Urinary bladder (tissue), 4 donors: ENCODE measurements around the gene ADH6. TPM values are rescaled to one million over a fixed set of nuclear protein-coding genes. Genes with fewer than 3 reads are reported as not detected.

Experiments
- DNase-seq: peaks from one replicate; pipeline ENCODE4 v3.0.0-alpha.2; 2015; ENCODE audit errors: extremely low spot score
- H3K27ac ChIP-seq: one replicate; pipeline ENCODE4 v1.5.1; 2013; ENCODE audit warnings: low read depth, mild to moderate bottlenecking, moderate library complexity
- H3K36me3 ChIP-seq: one replicate; pipeline ENCODE4 v1.6.1; 2013; ENCODE audit warnings: mild to moderate bottlenecking, moderate library complexity; ENCODE audit not compliant: insufficient read depth
- H3K4me1 ChIP-seq: one replicate; pipeline ENCODE4 v1.6.1; 2013; ENCODE audit warnings: mild to moderate bottlenecking, moderate library complexity; ENCODE audit not compliant: insufficient read depth
- H3K4me3 ChIP-seq: one replicate; pipeline ENCODE4 v1.5.1; 2013; ENCODE audit warnings: low read depth, low read length
- WGBS: extraction: QIAGEN DNeasy Blood & Tissue Kit; methylation state at CpG from one replicate; pipeline ENCODE4 v1.1.7; 2013; 5-methylcytosine and 5-hydroxymethylcytosine counted together
- polyA plus RNA-seq: library from polyadenylated mRNA; stranded (reverse); fragments of 200-250 nt; gene quantifications from one replicate; pipeline ENCODE4 v1.2.3, GENCODE V29; 2013
- total RNA-seq: library from RNA; depleted of rRNA; stranded (reverse); fragments of >200 nt; gene quantifications from one replicate; pipeline ENCODE4 v1.2.3, GENCODE V29; 2014
- donor health status: healthy with polysubstance abuse.
- donor health status: healthy.

ADH6 gene
- total and polyA plus RNA-seq, 2 donors: 0.05 to 0.28 TPM

DNA sequence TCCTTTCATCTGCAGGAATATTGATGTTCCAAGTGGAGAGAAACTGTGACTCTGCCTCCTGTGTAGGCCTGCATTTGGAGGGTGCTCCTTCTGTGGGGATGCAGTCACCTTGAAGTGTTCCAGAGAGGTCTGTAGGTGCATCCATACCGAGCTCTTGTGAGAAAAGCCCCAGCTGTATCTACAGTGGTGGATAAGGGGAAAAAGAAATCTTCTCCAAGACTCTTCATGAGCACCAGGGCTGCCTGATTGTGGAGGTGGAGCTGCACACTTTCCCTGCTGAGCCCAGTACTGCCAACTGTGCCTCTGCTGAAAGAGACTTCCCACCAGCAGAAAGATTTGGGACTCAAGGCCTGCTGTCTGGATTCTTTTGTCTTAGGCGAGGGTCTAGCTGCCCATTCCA, 39.9 kb downstream of the ADH6 start:
- no peak overlapping the region for H3K4me3 ChIP-seq
- DNase-seq: no peak
- 84% methylated on average over 2 of the region's 2 CpGs for WGBS
- no peaks in the 10 kb centered on the region for H3K36me3 ChIP-seq
- no peaks in the 10 kb centered on the region for H3K4me1 ChIP-seq
- no peak overlapping the region for H3K27ac ChIP-seq

DNA sequence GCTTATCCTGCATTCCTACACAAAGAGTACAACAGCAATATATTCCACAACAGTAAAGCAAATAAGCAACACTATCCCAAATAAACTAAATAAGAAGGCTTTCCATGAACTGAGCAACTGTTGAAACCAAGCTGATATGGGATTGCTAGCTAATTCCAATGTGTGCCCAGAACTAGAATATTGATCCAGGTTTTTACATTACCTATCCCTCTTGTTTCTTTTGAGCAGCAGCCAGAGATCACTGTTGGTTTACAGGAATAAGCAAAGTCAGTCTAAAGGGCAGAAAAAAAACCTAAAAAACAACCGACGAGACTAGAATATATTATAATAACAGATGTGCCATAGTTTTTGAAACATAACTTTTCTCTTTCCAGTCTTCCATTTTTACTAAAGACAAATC, 52.5 kb downstream of the ADH6 start:
- Histone ChIP-seq H3K36me3 (no peaks in the 10 kb centered on the region), H3K4me1 (no peaks in the 10 kb centered on the region), H3K4me3 (no peak overlapping the region), H3K27ac (no peak overlapping the region)
- WGBS: 65% methylated on average over 2 of the region's 2 CpGs
- no peak for DNase-seq

DNA sequence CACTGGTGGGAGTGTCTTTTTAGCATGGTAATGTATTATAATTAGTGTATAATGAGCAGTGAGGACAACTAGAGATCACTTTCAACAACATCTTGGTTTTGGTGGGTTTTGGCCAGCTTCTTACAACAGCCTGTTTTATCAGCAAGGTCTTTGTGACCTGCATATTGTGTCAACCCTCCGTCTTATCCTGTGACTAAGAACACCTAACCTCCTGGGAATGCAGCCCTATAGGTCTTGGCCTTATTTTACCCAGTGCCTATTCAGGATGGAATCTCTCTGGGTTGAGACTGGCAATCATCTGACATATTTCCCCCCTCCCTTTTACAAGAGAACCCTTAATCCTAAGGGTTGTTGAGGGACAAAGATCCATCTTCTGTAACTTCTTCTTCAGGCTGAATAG, 53.1 kb downstream of the ADH6 start:
- 93% methylated on average over 1 of the region's 1 CpG for WGBS
- H3K4me1 ChIP-seq: no peaks in the 10 kb centered on the region
- H3K4me3 ChIP-seq: no peak overlapping the region
- no peak for DNase-seq
- no peak overlapping the region for H3K27ac ChIP-seq
- H3K36me3 ChIP-seq: no peaks in the 10 kb centered on the region

DNA sequence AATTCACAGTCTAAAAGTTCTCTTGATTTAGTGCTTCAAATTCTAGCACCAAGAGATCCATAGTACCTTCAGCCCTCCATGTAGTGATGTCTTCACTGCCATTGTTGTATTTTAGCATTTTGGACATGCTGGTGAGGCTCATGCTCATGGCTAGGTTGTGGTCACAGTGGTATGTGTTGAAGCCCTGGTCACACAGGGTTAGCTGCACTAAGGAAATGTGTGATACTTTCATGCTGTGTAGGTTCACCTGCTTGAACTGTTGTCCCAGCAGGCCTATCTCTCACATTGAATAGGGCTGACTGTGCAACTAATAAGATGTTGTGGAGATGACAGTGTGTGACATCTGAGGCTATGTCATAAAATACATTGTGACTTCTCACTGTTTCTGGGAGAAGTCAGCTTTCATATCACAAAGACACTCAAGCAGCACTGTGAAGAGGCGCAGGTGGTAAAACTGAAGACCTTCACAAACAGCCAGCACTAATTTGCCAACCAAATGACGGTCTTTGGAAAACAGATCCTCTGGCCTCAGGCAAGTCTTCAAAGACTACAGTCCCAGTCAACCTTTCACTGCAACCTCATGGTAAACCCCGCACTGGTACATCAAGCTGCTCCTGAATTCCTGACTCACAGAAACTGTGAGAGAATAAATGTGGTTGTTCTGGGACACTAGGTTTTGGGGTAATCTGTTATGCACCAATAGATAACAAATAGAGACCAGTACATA, 57.5 kb downstream of the ADH6 start:
- Histone ChIP-seq H3K4me3 (no peak overlapping the region), H3K4me1 (no peaks in the 10 kb centered on the region), H3K27ac (no peak overlapping the region), H3K36me3 (no peaks in the 10 kb centered on the region)
- 95% methylated on average over 3 of the region's 3 CpGs for WGBS
- no peak for DNase-seq

DNA sequence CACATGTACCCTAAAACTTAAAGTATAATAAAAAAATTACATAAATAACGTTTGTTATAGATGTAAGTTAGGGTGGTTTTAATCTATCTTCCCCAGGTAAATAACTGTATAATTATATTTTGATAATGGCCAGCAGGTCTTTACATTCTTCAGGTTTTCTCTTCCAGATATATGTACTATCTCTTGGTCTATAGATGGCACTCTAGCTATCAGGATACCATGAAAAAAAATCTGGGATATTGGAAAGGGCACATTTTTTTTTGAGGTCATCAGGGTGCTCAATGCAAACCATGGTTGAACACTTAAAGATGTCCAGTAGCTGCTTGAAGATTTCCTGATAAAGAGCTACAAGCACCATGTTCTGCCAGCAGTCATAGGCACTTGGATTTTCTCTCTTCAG, 59.3 kb downstream of the ADH6 start:
- 64% methylated on average over 1 of the region's 1 CpG for WGBS
- DNase-seq: no peak
- H3K27ac ChIP-seq: no peak overlapping the region

DNA sequence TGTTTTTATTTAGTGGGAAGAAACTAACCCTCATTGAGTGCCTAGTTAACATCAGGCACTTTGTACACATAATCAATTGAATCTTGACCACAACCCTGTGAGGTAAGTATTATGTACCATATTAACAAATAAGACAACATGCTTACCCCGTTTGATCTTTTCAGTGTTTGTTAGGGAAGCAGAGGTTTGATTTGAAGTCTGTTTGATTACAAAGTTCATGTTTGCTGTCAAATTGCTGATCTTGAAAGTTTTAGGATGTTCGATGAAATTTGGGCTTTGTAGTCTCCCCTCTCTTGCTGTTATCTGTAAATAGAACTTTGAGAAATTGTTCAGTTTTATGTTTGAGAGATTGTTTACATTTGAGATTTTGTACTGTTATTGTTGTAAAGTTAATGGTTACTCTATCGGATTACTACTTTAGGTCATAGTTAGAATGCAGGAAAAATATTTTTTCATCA, 61.5 kb downstream of the ADH6 start:
- Histone ChIP-seq H3K4me1 (no peaks in the 10 kb centered on the region), H3K4me3 (no peak overlapping the region), H3K36me3 (no peaks in the 10 kb centered on the region), H3K27ac (no peak overlapping the region)
- no peak for DNase-seq
- WGBS: 37% methylated on average over 3 of the region's 3 CpGs

More for the DNA sequence above, 59.3 kb downstream of the ADH6 start:
- Histone ChIP-seq H3K4me1 (no peaks in the 10 kb centered on the region), H3K4me3 (no peak overlapping the region), H3K36me3 (no peaks in the 10 kb centered on the region)

DNA sequence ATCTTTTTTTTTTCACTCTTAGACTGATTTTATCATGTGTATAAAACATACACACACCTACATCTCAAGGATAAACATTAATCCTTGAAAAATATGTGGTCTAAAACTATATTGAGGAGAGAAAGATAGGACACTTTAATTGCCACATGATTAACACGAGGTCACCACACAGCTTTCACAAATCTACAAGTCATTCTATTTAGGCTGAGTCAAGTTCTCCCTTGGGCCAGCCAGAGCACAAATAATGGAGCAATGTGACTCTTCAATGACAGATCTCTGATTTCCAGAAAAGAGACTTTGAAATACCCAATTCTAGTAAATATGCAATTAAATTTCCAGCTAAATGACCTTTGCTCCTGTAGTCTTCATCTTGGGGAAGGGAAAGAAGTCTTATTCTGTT, 62.1 kb downstream of the ADH6 start:
- no peaks in the 10 kb centered on the region for H3K36me3 ChIP-seq
- no peak for DNase-seq
- H3K4me1 ChIP-seq: no peaks in the 10 kb centered on the region
- WGBS: 67% methylated on average over 1 of the region's 1 CpG
- no peak overlapping the region for H3K27ac ChIP-seq
- H3K4me3 ChIP-seq: no peak overlapping the region

DNA sequence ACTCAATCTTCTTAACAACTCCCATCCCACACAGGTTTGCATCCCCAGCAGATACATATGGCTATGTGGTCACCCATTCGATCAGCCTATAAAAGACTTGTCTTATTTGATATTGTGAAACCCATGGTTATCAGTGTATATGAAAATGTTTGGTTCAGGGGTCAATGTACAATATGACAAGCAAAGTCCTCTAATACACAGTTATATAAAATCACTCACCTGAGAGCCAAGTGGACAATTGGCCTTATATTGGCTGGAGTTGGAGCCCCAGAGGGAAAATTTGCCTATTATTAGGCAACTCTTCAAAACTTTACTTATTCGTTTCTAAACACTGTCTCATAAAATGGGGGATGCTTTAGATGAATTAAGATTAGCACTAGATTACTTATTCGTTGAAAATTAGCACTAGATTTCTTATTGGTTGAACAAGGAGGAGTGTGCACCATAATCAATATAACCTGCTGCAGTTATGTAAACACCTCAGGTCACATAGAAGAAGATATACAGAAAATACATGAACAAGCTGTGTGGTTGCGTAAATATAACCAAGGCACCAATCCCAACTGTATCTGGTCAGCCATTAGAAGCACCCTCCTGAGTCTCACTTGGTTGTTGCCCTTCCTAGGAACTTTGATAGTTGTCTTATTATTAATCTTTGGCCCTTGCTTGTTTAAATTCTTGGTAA, 64.2 kb downstream of the ADH6 start:
- Histone ChIP-seq H3K4me1 (no peaks in the 10 kb centered on the region), H3K4me3 (no peak overlapping the region), H3K36me3 (no peaks in the 10 kb centered on the region), H3K27ac (no peak overlapping the region)
- no peak for DNase-seq
- 91% methylated on average over 4 of the region's 4 CpGs for WGBS

Other genes starting within 250 kb of the ADH6 start
- 38.5 TPM for gene METAP1, start 223.5 kb downstream of the ADH6 start, total RNA-seq
- gene METAP1, start 223.5 kb downstream of the ADH6 start, polyA plus RNA-seq: 45.7 TPM
- 165 TPM for gene ADH5, start 130.5 kb downstream of the ADH6 start, total RNA-seq
- 297 TPM for gene ADH5, start 130.5 kb downstream of the ADH6 start, polyA plus RNA-seq
- not detected for gene ADH4, start 74.9 kb downstream of the ADH6 start, total RNA-seq
- gene ADH4, start 74.9 kb downstream of the ADH6 start, polyA plus RNA-seq: 0.22 TPM
- gene ADH1A, start 71.7 kb upstream of the ADH6 start, total RNA-seq: not detected
- gene ADH1A, start 71.7 kb upstream of the ADH6 start, polyA plus RNA-seq: 0.08 TPM
- 97.0 TPM for gene ADH1B, start 102.2 kb upstream of the ADH6 start, total RNA-seq
- gene ADH1B, start 102.2 kb upstream of the ADH6 start, polyA plus RNA-seq: 864 TPM
- gene ADH1C, start 133.5 kb upstream of the ADH6 start, total RNA-seq: 4.7 TPM
- 10.8 TPM for gene ADH1C, start 133.5 kb upstream of the ADH6 start, polyA plus RNA-seq
- not detected for gene ADH7, start 216.1 kb upstream of the ADH6 start, total RNA-seq
- not detected for gene ADH7, start 216.1 kb upstream of the ADH6 start, polyA plus RNA-seq